ENCODE data around the gene MKKS.
"Not testable (repeated sequence)": the region's sequence is repeated elsewhere in the genome, so short reads cannot be mapped to it uniquely, and the experiment has no call there.

MKKS gene

DNA sequence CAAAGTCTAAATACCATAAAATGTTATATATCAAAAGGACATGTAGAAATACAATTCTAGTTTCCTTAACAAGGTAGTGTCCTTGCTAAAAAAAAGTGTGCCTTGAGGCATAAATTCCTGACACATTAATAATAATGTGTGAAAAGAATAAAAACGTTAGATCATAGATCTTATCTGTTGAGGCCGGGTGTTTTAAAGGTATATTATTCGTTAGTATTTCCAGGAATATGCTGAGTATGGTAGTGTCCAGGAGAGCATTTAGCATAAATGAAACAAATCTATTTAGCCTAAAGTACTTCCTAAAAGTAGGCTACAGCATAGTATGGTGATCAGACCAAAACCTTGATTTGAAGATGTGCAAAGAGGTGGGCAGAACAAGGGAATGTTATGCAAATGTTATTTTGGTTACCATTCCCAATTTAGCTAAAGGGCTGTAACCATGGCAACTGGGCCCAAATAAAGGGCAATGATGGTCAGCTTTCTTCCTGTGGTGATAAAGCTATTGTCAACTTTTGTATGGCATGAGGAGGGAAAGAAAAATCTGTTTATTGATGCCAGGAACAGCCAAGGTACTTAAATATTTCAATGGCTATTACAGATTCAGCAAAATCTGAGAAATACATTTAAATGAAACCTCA is 18.9 kb downstream of the MKKS start:
- Mint-ChIP-seq H3K36me3 (peaks cover 15% of the 10 kb centered on the region), H3K9me3 (no peaks in the 10 kb centered on the region), H3K4me1 (peaks cover 4% of the 10 kb centered on the region), H3K27ac (no peak overlapping the region), H3K27me3 (no peaks in the 10 kb centered on the region), H3K4me3 (no peak overlapping the region)
- no peak for DNase-seq
- CTCF ChIA-PET = no interaction called here

GRCh38 chr20:10412591-10413408 is 21.2 kb downstream of the MKKS start:
- H3K36me3 Mint-ChIP-seq = peaks cover 12% of the 10 kb centered on the region
- H3K27ac Mint-ChIP-seq = no peak overlapping the region
- CTCF ChIA-PET = interaction anchor here (0.7 kb wide), 2 partner anchors 435 to 436 kb away, joined by 3 read pairs; no protein-coding TSS in a partner anchor
- no peak for DNase-seq
- no peaks in the 10 kb centered on the region for H3K27me3 Mint-ChIP-seq
- H3K4me1 Mint-ChIP-seq = peaks cover 4% of the 10 kb centered on the region
- no peaks in the 10 kb centered on the region for H3K9me3 Mint-ChIP-seq
- no peak overlapping the region for H3K4me3 Mint-ChIP-seq

DNA sequence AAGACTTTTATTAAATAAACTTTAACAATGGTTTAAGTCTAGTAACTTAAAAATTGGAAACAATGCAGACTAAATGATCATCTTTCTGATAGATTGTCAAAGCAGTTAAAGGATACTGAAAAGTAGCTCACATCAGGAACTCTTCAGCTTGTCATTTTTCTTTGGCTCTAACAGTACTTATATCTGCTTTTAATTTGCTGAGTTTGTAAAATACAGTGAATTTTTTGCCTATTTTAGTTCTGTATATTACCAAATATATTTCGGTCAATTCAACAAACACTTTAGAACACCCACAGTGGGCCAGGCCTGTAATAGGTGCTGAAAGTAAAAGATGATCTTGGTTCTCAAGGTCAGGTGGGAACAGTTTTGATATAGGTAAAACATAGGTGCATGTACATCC is 22.3 kb downstream of the MKKS start:
- no peak overlapping the region for H3K4me3 Mint-ChIP-seq
- no peaks in the 10 kb centered on the region for H3K4me1 Mint-ChIP-seq
- DNase-seq = no peak
- no peaks in the 10 kb centered on the region for H3K27me3 Mint-ChIP-seq
- H3K36me3 Mint-ChIP-seq = peaks cover 9% of the 10 kb centered on the region
- CTCF ChIA-PET = no interaction called here
- no peaks in the 10 kb centered on the region for H3K9me3 Mint-ChIP-seq
- no peak overlapping the region for H3K27ac Mint-ChIP-seq

DNA sequence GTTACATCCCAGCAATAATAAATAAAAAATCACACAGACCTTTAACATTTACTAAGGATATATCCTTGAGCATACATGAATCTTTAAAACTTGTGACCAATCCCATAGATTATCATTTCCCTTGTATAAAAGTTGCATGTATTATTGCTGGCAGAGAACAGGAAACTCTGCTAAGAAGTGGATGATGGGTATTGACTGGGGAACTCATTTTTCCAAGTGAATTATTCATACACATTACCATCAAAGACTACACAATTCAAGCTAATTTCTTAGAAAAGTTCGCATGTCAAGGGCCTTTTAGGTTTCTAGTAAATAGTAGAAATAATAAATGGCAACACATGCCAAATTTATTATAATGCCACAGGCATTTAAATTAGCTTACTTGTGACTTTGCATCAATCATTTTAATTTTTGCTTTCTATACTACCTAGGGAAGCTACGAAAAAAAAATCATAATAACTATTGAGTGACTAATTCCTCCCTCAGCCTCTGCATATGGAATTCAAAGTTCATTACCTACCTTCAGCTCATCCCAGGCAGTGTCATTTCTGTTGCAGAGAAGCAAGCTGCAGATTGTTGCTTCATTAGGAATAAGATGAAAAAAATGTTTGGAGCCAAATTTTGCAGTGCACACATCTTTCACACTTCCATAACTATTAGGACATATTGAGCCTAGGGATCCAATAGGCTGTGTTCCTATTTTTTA is 25.8 kb downstream of the MKKS start:
- DNase-seq = no peak
- Mint-ChIP-seq H3K27me3 (no peaks in the 10 kb centered on the region), H3K27ac (no peak overlapping the region), H3K4me3 (no peak overlapping the region), H3K9me3 (no peaks in the 10 kb centered on the region), H3K36me3 (peaks cover 12% of the 10 kb centered on the region), H3K4me1 (peaks cover 3% of the 10 kb centered on the region)
- CTCF ChIA-PET = no interaction called here

GRCh38 chr20:10404959-10405530 is 29.0 kb downstream of the MKKS start:
- DNase-seq = no peak
- no peak overlapping the region for H3K27ac Mint-ChIP-seq
- peaks cover 8% of the 10 kb centered on the region for H3K36me3 Mint-ChIP-seq
- no peaks in the 10 kb centered on the region for H3K27me3 Mint-ChIP-seq
- H3K9me3 Mint-ChIP-seq = no peaks in the 10 kb centered on the region
- no peak overlapping the region for H3K4me3 Mint-ChIP-seq
- H3K4me1 Mint-ChIP-seq = peaks cover 4% of the 10 kb centered on the region
- CTCF ChIA-PET = no interaction called here

- no peak for DNase-seq
- Mint-ChIP-seq H3K27me3 (no peaks in the 10 kb centered on the region), H3K4me1 (peaks cover 4% of the 10 kb centered on the region), H3K4me3 (no peak overlapping the region), H3K36me3 (peaks cover 8% of the 10 kb centered on the region), H3K27ac (no peak overlapping the region), H3K9me3 (no peaks in the 10 kb centered on the region)
- CTCF ChIA-PET = interaction anchor here (1.2 to 2.1 kb wide), 3 partner anchors 21 to 426 kb away, joined by 3 to 5 read pairs (median 5); no protein-coding TSS in a partner anchor
Measured at GRCh38 chr20:10404023-10404628, 29.9 kb downstream of the MKKS start.

DNA sequence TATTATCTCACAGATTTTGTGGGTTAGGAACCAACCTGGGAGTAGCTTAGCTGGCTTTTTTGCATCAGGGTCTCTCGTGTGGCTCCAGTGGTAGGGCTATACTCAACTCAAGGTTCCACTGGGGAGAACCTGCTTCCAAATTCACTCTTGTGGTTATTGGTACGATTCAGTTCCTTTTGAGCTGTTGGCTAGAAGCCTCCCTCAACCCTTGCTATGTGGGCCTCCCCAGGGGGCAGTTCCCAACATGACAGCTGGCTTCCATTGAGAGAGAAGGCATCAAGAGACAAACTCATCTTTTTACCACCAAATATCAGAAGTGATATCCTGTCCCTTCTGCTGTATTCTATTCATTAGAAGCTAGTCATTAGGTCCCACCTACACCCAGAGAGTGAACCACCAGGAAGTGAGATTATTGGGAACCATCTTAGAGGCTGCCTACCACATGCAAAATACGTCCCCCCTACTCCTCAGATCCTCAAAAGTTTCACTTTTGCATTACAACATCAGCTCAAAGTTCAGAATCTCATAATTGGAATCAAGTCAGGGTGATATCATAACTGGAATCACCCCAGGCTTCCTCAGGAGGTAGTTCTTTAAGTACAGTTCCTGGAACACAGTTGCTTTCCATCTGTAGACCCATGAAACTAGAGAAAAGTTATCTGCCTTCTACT is 30.9 kb downstream of the MKKS start:
- DNase-seq = no peak
- no peak overlapping the region for H3K4me3 Mint-ChIP-seq
- H3K4me1 Mint-ChIP-seq = peaks cover 4% of the 10 kb centered on the region
- CTCF ChIA-PET = interaction anchor here (1.2 to 2.1 kb wide), 3 partner anchors 22 to 425 kb away, joined by 3 to 5 read pairs (median 5); no protein-coding TSS in a partner anchor
- no peak overlapping the region for H3K27ac Mint-ChIP-seq
- no peaks in the 10 kb centered on the region for H3K27me3 Mint-ChIP-seq
- H3K36me3 Mint-ChIP-seq = peaks cover 8% of the 10 kb centered on the region
- no peaks in the 10 kb centered on the region for H3K9me3 Mint-ChIP-seq

- no peaks in the 10 kb centered on the region for H3K27me3 Mint-ChIP-seq
- H3K9me3 Mint-ChIP-seq = no peaks in the 10 kb centered on the region
- no peak overlapping the region for H3K27ac Mint-ChIP-seq
- H3K4me3 Mint-ChIP-seq = no peak overlapping the region
- DNase-seq = no peak
- peaks cover 4% of the 10 kb centered on the region for H3K4me1 Mint-ChIP-seq
- CTCF ChIA-PET = no interaction called here
- no peaks in the 10 kb centered on the region for H3K36me3 Mint-ChIP-seq
Measured at GRCh38 chr20:10398834-10399369, 35.1 kb downstream of the MKKS start.

GRCh38 chr20:10394752-10395151 is 39.3 kb downstream of the MKKS start:
- H3K4me1 Mint-ChIP-seq, H3K36me3 Mint-ChIP-seq, H3K27me3 Mint-ChIP-seq, H3K4me3 Mint-ChIP-seq, H3K27ac Mint-ChIP-seq, H3K9me3 Mint-ChIP-seq, CTCF ChIA-PET, DNase-seq: not testable (repeated sequence)

- H3K36me3 Mint-ChIP-seq = no peaks in the 10 kb centered on the region
- no peak overlapping the region for H3K4me3 Mint-ChIP-seq
- H3K4me1 Mint-ChIP-seq = no peaks in the 10 kb centered on the region
- peaks cover 9% of the 10 kb centered on the region for H3K27me3 Mint-ChIP-seq
- H3K27ac Mint-ChIP-seq = no peak overlapping the region
- H3K9me3 Mint-ChIP-seq = no peaks in the 10 kb centered on the region
- CTCF ChIA-PET = no interaction called here
- no peak for DNase-seq
Measured at GRCh38 chr20:10390709-10391108, 43.3 kb downstream of the MKKS start.

DNA sequence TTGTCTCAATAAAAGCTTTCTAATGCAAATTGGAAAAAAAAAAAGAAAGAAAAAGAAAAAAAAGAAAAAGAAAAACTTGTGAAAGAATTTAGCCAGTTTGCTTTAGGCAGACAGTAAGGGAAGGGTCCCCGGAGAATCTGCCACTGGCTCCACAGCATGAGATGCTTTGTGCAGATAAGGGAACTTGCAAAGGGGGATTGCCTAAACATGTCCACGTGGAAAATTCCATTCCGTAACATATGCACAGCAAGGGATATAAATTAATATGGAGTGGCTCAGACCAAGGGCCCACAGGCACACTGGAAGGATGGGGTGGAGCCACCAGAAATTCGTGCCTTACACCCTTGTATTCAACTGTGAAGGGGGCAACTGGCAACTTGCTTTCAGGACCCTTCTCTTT is 45.4 kb downstream of the MKKS start:
- CTCF ChIA-PET = no interaction called here
- H3K4me3 Mint-ChIP-seq = no peak overlapping the region
- H3K4me1 Mint-ChIP-seq = no peaks in the 10 kb centered on the region
- H3K27me3 Mint-ChIP-seq = peaks cover 9% of the 10 kb centered on the region
- H3K36me3 Mint-ChIP-seq = no peaks in the 10 kb centered on the region
- no peaks in the 10 kb centered on the region for H3K9me3 Mint-ChIP-seq
- DNase-seq = no peak
- H3K27ac Mint-ChIP-seq = no peak overlapping the region

DNA sequence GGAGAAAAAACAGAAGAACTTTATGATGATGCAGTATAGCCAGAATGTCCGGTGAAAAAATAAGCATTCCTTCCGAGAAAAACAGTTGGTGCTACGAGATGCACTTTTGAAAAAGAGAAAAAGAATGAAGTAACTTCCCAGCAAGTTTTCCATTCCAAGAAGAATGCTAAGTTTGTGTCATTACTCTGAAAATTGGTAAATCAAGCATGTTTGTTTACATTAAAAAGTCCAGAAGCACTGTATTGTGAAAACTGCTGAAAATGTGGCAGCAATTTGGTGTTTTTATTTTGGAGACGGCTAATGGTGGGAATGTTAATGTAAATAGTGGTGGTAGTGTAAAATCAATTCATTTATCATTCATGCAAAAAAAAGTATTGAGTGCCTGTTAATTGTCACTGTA is 46.3 kb downstream of the MKKS start:
- DNase-seq = no peak
- CTCF ChIA-PET = no interaction called here
- Mint-ChIP-seq H3K4me3 (no peak overlapping the region), H3K4me1 (no peaks in the 10 kb centered on the region), H3K27me3 (peaks cover 9% of the 10 kb centered on the region), H3K9me3 (no peaks in the 10 kb centered on the region), H3K27ac (no peak overlapping the region), H3K36me3 (no peaks in the 10 kb centered on the region)

GRCh38 chr20:10385850-10386544 is 48.0 kb downstream of the MKKS start:
- peaks cover 9% of the 10 kb centered on the region for H3K27me3 Mint-ChIP-seq
- no peaks in the 10 kb centered on the region for H3K4me1 Mint-ChIP-seq
- no peak overlapping the region for H3K4me3 Mint-ChIP-seq
- CTCF ChIA-PET = no interaction called here
- H3K9me3 Mint-ChIP-seq = no peaks in the 10 kb centered on the region
- H3K36me3 Mint-ChIP-seq = no peaks in the 10 kb centered on the region
- no peak for DNase-seq
- no peak overlapping the region for H3K27ac Mint-ChIP-seq
